SH-SY5Y (cell line): ENCODE results near the gene ADPRHL1.

Experiments
- GATA2 ChIP-seq: IDR thresholded peaks from 2 replicates; pipeline ENCODE4 v1.6.1; 2011; ENCODE audit warnings: mild to moderate bottlenecking, low read depth, low read length
- GATA3 ChIP-seq: IDR thresholded peaks from 2 replicates; pipeline ENCODE4 v1.6.1; 2011; ENCODE audit warnings: low read depth, mild to moderate bottlenecking, low read length, moderate library complexity

GRCh38 chr13:113407531-113408393 is 45.5 kb downstream of the ADPRHL1 start:
- TF ChIP-seq GATA2 = no peak
- TF ChIP-seq GATA3 = no peak
